Astrocyte (in vitro differentiated cells and primary cell): Measurements from ENCODE around the gene PSAP. TPM values are rescaled to one million over a fixed set of nuclear protein-coding genes. Genes with fewer than 3 reads are reported as not detected.
"Not testable (repeated sequence)": the region's sequence is repeated elsewhere in the genome, so short reads cannot be mapped to it uniquely, and the experiment has no call there.

Source experiments
- DNase-seq: peaks from one replicate; pipeline ENCODE4 v3.0.0-alpha.2; 2010; ENCODE audit warnings: low read depth
- FAIRE-seq: peaks from 2 replicates; lab custom pipeline; 2011; peaks lifted over from hg19 to GRCh38; lab: Jason Lieb, UNC
- H2AFZ ChIP-seq: 2 replicates; pipeline ENCODE4 v1.6.0; 2012; ENCODE audit warnings: low read depth, low read length, inconsistent platforms
- H3K27ac ChIP-seq: 2 replicates; pipeline ENCODE4 v1.5.1; 2011; ENCODE audit warnings: low read depth, low read length, inconsistent platforms
- H3K27me3 ChIP-seq: 2 replicates; pipeline ENCODE4 v1.6.0; 2011; ENCODE audit warnings: low read length, inconsistent platforms; ENCODE audit not compliant: insufficient read depth
- H3K36me3 ChIP-seq: 2 replicates; pipeline ENCODE4 v1.5.1; 2011; ENCODE audit warnings: low read length, inconsistent platforms; ENCODE audit not compliant: insufficient read depth
- H3K4me1 ChIP-seq: 2 replicates; pipeline ENCODE4 v1.5.1; 2011; ENCODE audit warnings: low read length, inconsistent platforms; ENCODE audit not compliant: insufficient read depth
- H3K4me2 ChIP-seq: 2 replicates; pipeline ENCODE4 v1.6.0; 2012; ENCODE audit warnings: low read length, inconsistent platforms
- H3K4me3 ChIP-seq: 2 replicates; pipeline ENCODE4 v1.5.1; 2011; ENCODE audit warnings: low read depth, mild to moderate bottlenecking, low read length, inconsistent platforms; ENCODE audit not compliant: insufficient read depth
- H3K79me2 ChIP-seq: 2 replicates; pipeline ENCODE4 v1.6.0; 2012; ENCODE audit warnings: mild to moderate bottlenecking, low read length, inconsistent platforms; ENCODE audit not compliant: insufficient read depth
- H3K9ac ChIP-seq: 2 replicates; pipeline ENCODE4 v1.6.0; 2012; ENCODE audit warnings: mild to moderate bottlenecking, low read length, inconsistent platforms
- H3K9me3 ChIP-seq: 2 replicates; pipeline ENCODE4 v1.5.1; 2012; ENCODE audit warnings: low read depth, mild to moderate bottlenecking, low read length, inconsistent platforms; ENCODE audit not compliant: insufficient read depth
- H4K20me1 ChIP-seq: 2 replicates; pipeline ENCODE4 v1.6.0; 2012; ENCODE audit warnings: low read length, inconsistent platforms; ENCODE audit not compliant: insufficient read depth
- H3K27ac Mint-ChIP-seq: one replicate; pipeline ENCODE4 v1.8.0; 2021; ENCODE audit warnings: mild to moderate bottlenecking, mixed read lengths; ENCODE audit not compliant: unreplicated experiment
- H3K27me3 Mint-ChIP-seq: one replicate; pipeline ENCODE4 v1.8.0; 2021; ENCODE audit warnings: low read depth, mixed read lengths; ENCODE audit not compliant: unreplicated experiment
- H3K36me3 Mint-ChIP-seq: one replicate; pipeline ENCODE4 v1.8.0; 2021; ENCODE audit warnings: low read depth, mixed read lengths; ENCODE audit not compliant: unreplicated experiment
- H3K4me1 Mint-ChIP-seq: one replicate; pipeline ENCODE4 v1.8.0; 2021; ENCODE audit warnings: low read depth, mixed read lengths; ENCODE audit not compliant: unreplicated experiment
- H3K4me3 Mint-ChIP-seq: one replicate; pipeline ENCODE4 v1.8.0; 2021; ENCODE audit warnings: mild to moderate bottlenecking, moderate library complexity, mixed read lengths; ENCODE audit not compliant: unreplicated experiment
- H3K9me3 Mint-ChIP-seq: one replicate; pipeline ENCODE4 v1.8.0; 2021; ENCODE audit warnings: mild to moderate bottlenecking, mixed read lengths; ENCODE audit not compliant: unreplicated experiment
- EZH2 ChIP-seq: IDR thresholded peaks from 2 replicates; pipeline ENCODE4 v1.6.1; 2012; ENCODE audit warnings: mild to moderate bottlenecking, low read length, inconsistent platforms; ENCODE audit not compliant: insufficient read depth
- total RNA-seq: library from RNA; stranded (reverse); gene quantifications from 2 replicates; pipeline ENCODE4 v1.2.1, GENCODE V29; 2021
- TF ChIP-seq, protein P1 (sequence below): IDR thresholded peaks from 2 replicates; pipeline ENCODE4 v1.5.1; 2011; ENCODE audit warnings: low read depth, mild to moderate bottlenecking, inconsistent platforms, low read length, moderate library complexity; ENCODE audit not compliant: insufficient read depth

Gene PSAP
- total RNA-seq, 1 donor from 2014 or later, result 1,120 TPM

DNA sequence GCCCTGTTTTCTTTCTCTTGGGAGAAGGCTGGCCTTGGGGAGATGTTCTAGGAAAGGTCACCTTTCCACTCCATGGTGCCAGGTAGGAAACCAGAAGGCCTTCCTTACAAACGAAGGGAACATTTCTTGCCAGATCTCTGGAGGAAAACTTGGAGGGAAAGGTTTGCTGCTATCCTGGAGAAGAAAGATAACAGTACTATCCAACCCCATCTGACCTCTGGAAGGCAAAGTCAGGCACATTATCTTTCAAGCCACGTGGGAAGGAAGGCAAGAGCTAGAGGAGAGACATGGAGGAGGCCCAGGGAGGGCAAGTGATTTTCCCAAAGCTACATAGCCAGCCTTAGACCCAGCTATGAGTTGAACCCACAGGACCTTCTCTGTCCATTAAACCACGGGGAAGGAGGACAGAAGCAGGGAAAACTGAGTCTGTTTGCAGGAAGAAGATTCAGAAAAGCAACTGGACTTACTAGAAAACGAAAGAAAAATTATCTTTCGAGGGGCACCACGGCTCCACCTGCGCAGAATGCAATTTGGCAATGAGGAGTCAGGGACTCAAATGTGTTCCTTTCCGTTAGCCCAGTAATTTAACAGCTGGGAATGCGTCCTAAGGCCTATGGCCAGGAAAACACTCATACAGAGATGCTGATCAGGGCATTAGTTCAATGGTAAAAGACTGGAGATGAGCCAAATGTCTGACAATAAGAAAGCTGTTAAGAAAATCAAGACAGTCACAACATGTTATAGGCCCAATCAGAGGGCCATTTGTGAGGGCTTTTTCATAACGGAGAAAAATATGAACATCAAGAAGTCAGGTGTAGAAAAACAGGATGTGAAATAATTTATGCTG lies 32.0 kb upstream of the PSAP start:
- H3K27ac Mint-ChIP-seq, result no peak overlapping the region
- Histone ChIP-seq H4K20me1 (no peaks in the 10 kb centered on the region), H3K4me1 (no peaks in the 10 kb centered on the region), H3K9me3 (no peaks in the 10 kb centered on the region), H3K27me3 (peaks cover 8% of the 10 kb centered on the region), H3K79me2 (no peaks in the 10 kb centered on the region), H3K27ac (no peak overlapping the region), H3K9ac (no peak overlapping the region), H2AFZ (no peak overlapping the region), H3K4me2 (no peak overlapping the region), H3K4me3 (no peak overlapping the region), H3K36me3 (no peaks in the 10 kb centered on the region)
- TF ChIP-seq, protein P1, sequence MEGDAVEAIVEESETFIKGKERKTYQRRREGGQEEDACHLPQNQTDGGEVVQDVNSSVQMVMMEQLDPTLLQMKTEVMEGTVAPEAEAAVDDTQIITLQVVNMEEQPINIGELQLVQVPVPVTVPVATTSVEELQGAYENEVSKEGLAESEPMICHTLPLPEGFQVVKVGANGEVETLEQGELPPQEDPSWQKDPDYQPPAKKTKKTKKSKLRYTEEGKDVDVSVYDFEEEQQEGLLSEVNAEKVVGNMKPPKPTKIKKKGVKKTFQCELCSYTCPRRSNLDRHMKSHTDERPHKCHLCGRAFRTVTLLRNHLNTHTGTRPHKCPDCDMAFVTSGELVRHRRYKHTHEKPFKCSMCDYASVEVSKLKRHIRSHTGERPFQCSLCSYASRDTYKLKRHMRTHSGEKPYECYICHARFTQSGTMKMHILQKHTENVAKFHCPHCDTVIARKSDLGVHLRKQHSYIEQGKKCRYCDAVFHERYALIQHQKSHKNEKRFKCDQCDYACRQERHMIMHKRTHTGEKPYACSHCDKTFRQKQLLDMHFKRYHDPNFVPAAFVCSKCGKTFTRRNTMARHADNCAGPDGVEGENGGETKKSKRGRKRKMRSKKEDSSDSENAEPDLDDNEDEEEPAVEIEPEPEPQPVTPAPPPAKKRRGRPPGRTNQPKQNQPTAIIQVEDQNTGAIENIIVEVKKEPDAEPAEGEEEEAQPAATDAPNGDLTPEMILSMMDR, result no peak
- no peak for TF ChIP-seq EZH2
- H3K36me3 Mint-ChIP-seq, result no peaks in the 10 kb centered on the region
- H3K4me3 Mint-ChIP-seq, result no peak overlapping the region
- H3K9me3 Mint-ChIP-seq, result no peaks in the 10 kb centered on the region
- H3K27me3 Mint-ChIP-seq, result peaks cover 4% of the 10 kb centered on the region
- FAIRE-seq, result no peak
- DNase-seq, result peak; percentile 32
- H3K4me1 Mint-ChIP-seq, result no peaks in the 10 kb centered on the region

DNA sequence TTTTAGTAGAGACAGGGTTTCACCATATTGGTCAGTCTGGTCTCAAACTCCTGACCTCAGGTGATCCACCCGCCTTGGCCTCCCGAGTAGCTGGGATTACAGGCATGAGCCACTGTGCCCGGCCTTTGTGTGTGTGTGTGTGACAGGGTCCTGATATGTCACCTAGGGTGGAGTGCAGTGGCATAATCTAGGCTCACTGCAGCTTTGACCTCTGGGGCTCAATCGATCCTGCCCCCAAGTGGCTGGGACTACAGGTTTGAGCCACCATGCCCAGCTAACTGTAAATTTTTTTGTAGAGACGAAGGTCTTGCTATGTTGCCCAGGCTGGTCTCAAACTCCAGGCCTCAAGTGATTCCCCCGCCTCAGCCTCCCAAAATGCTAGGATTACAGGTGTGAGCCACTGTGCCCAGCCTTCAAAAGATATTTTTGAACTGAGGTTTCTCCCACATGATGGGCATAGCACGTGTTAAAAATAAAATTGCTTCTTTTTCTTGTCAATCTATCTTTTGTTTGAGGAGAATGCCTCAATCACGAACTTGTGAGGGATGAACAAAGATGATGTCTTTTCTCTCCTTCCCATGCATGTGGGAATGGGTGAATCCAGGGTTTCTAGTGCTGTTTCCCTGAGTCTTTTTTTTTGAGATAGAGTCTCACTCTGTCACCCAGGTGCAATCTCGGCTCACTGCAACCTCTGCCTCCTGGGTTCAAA lies 30.8 kb upstream of the PSAP start:
- H3K27ac ChIP-seq, result no peak overlapping the region
- Mint-ChIP-seq H3K9me3 (no peaks in the 10 kb centered on the region), H3K27ac (peak overlapping the region; percentile 66), H3K4me1 (no peaks in the 10 kb centered on the region), H3K36me3 (no peaks in the 10 kb centered on the region), H3K4me3 (no peak overlapping the region), H3K27me3 (peaks cover 4% of the 10 kb centered on the region)
- no peaks in the 10 kb centered on the region for H3K36me3 ChIP-seq
- H3K27me3 ChIP-seq, result peaks cover 8% of the 10 kb centered on the region
- H3K4me3 ChIP-seq, result no peak overlapping the region
- no peaks in the 10 kb centered on the region for H3K9me3 ChIP-seq
- no peaks in the 10 kb centered on the region for H3K4me1 ChIP-seq
- no peak overlapping the region for H3K4me2 ChIP-seq
- DNase-seq (no peak), FAIRE-seq (no peak)
- H3K9ac ChIP-seq, result no peak overlapping the region
- no peak overlapping the region for H2AFZ ChIP-seq
- no peaks in the 10 kb centered on the region for H3K79me2 ChIP-seq
- TF ChIP-seq, protein P1, result no peak
- H4K20me1 ChIP-seq, result no peaks in the 10 kb centered on the region

DNA sequence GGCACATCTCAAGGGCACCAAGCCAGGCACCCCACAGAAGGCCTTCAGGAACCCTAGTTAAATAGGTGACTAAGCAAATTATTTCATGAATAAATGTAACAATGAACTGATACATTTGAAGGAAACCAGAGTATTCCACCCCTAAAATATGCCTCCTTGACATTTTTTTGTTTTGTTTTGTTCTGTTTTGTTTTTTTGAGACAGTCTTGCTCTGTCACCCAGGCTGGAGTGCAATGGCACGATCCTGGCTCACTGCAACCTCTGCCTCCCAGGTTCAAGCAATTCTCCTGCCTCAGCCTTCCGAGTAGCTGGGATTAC lies 30.2 kb upstream of the PSAP start:
- not testable (repeated sequence) for H3K27ac Mint-ChIP-seq, H4K20me1 ChIP-seq, FAIRE-seq, H3K9me3 Mint-ChIP-seq, H3K4me3 ChIP-seq, H3K4me1 Mint-ChIP-seq, H3K79me2 ChIP-seq, H3K36me3 ChIP-seq, DNase-seq, H3K9me3 ChIP-seq, H3K27me3 Mint-ChIP-seq, H3K36me3 Mint-ChIP-seq, H3K27me3 ChIP-seq, H3K27ac ChIP-seq, H3K4me3 Mint-ChIP-seq, H3K4me2 ChIP-seq, H3K9ac ChIP-seq, H2AFZ ChIP-seq, H3K4me1 ChIP-seq
